Mesendoderm (in vitro differentiated cells): ENCODE data around the gene ERP27.

Source experiments
- DNase-seq: peaks from one replicate; pipeline ENCODE4 v3.0.0; 2013
- H2AK5ac ChIP-seq: 2 replicates; pipeline ENCODE4 v1.6.1; 2013; ENCODE audit warnings: low read length, inconsistent platforms
- H2BK120ac ChIP-seq: 2 replicates; pipeline ENCODE4 v1.6.1; 2013; ENCODE audit warnings: low read depth, mild to moderate bottlenecking, low read length, moderate library complexity, mixed read lengths
- H2BK15ac ChIP-seq: replicated peaks from 2 replicates; pipeline ENCODE4 v1.6.1; 2013; ENCODE audit warnings: low read depth, mild to moderate bottlenecking, moderate library complexity
- H2BK5ac ChIP-seq: 2 replicates; pipeline ENCODE4 v1.6.1; 2013; ENCODE audit warnings: low read length, inconsistent platforms
- H3K18ac ChIP-seq: 2 replicates; pipeline ENCODE4 v1.6.1; 2013; ENCODE audit warnings: mild to moderate bottlenecking, low read length, mixed read lengths
- H3K23ac ChIP-seq: one replicate; pipeline ENCODE4 v1.6.1; 2013; ENCODE audit warnings: low read length
- H3K27ac ChIP-seq: 2 replicates; pipeline ENCODE4 v1.5.1; 2013; ENCODE audit warnings: low read depth, mild to moderate bottlenecking, inconsistent platforms, low read length, moderate library complexity
- H3K27me3 ChIP-seq: 2 replicates; pipeline ENCODE4 v1.6.1; 2013; ENCODE audit warnings: low read length, control low read depth, mild to moderate bottlenecking, inconsistent platforms; ENCODE audit not compliant: insufficient read depth, poor library complexity
- H3K36me3 ChIP-seq: 2 replicates; pipeline ENCODE4 v1.6.1; 2013; ENCODE audit warnings: low read length, inconsistent platforms; ENCODE audit not compliant: control insufficient read depth, insufficient read depth
- H3K4ac ChIP-seq: one replicate; pipeline ENCODE4 v1.6.1; 2013; ENCODE audit warnings: low read depth, mild to moderate bottlenecking, low read length, moderate library complexity
- H3K4me1 ChIP-seq: 2 replicates; pipeline ENCODE4 v1.6.1; 2013; ENCODE audit warnings: low read depth, low read length, inconsistent platforms; ENCODE audit not compliant: control insufficient read depth
- H3K4me2 ChIP-seq: 2 replicates; pipeline ENCODE4 v1.6.1; 2013; ENCODE audit warnings: low read length
- H3K4me3 ChIP-seq: 2 replicates; pipeline ENCODE4 v1.5.1; 2013; ENCODE audit warnings: mild to moderate bottlenecking, low read length
- H3K56ac ChIP-seq: one replicate; pipeline ENCODE4 v1.6.1; 2013; ENCODE audit warnings: low read length
- H3K79me1 ChIP-seq: 2 replicates; pipeline ENCODE4 v1.6.1; 2013; ENCODE audit warnings: low read length, inconsistent platforms
- H3K79me2 ChIP-seq: 2 replicates; pipeline ENCODE4 v1.6.1; 2013; ENCODE audit warnings: mild to moderate bottlenecking, low read length; ENCODE audit not compliant: control insufficient read depth, insufficient read depth
- H3K9ac ChIP-seq: 2 replicates; pipeline ENCODE4 v1.6.1; 2013; ENCODE audit warnings: low read length, inconsistent platforms
- H4K5ac ChIP-seq: one replicate; pipeline ENCODE4 v1.6.1; 2013; ENCODE audit warnings: low read length
- H4K8ac ChIP-seq: one replicate; pipeline ENCODE4 v1.6.1; 2013; ENCODE audit warnings: low read depth, mild to moderate bottlenecking, control low read depth, low read length, moderate library complexity
- WGBS: extraction: QIAGEN DNeasy Blood & Tissue Kit; methylation state at CpG from one replicate; pipeline ENCODE4 v1.1.7; 2013; ENCODE audit warnings: low lambda C conversion rate, missing lambda C conversion rate; ENCODE audit not compliant: insufficient coverage; ENCODE audit errors: extremely low coverage; 5-methylcytosine and 5-hydroxymethylcytosine counted together

Gene ERP27

DNA sequence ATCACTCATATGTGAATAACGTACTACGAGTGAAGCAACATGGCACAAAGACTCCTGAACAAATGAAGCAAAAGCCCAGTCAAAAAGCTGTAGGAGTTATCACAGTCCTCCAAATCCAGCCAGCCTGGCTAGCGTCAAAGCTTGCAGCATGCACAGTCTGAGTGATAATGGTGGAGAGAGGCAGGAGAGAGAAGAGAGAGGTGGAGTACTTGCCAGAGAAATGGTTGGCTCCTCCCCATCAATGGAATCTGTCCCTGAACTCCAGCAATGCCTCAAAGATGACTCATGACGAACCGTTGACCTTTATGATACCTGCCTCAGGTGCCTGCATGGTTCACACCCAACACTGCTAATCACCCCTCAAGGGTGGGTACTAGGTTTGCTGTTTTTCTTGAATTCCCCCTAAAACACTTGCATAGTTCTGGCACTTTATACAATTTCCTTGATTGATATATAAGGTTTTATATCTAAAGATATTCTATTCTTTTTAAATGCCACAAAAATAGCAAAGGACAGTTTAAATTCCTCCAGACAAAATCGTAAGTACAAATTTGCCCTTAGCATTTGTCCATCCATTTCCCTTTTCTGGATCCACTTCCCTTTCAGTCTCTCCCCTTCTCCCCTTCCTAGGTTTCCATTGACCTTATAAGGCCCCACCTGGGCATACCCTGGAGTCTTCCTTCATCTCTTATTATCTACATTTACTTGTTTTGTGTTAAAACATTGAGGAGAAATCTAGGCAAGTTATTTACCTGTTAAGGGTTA is 12.8 kb upstream of the ERP27 start:
- no peaks in the 10 kb centered on the region for H3K79me1 ChIP-seq
- H2BK15ac ChIP-seq = no peak overlapping the region
- no peak overlapping the region for H3K18ac ChIP-seq
- H4K8ac ChIP-seq = no peak overlapping the region
- peak; percentile 94 for DNase-seq
- H3K56ac ChIP-seq = no peak overlapping the region
- H2AK5ac ChIP-seq = no peak overlapping the region
- H3K79me2 ChIP-seq = no peaks in the 10 kb centered on the region
- no peak overlapping the region for H4K5ac ChIP-seq
- H3K9ac ChIP-seq = no peak overlapping the region
- no peak overlapping the region for H2BK120ac ChIP-seq
- WGBS = no CpG with 5 or more reads among the region's 6 CpGs
- no peaks in the 10 kb centered on the region for H3K27me3 ChIP-seq
- H3K36me3 ChIP-seq = no peaks in the 10 kb centered on the region
- H3K4me3 ChIP-seq = no peak overlapping the region
- no peak overlapping the region for H3K4me2 ChIP-seq
- H3K4me1 ChIP-seq = no peaks in the 10 kb centered on the region
- no peak overlapping the region for H2BK5ac ChIP-seq
- H3K4ac ChIP-seq = no peak overlapping the region
- no peak overlapping the region for H3K23ac ChIP-seq
- H3K27ac ChIP-seq = no peak overlapping the region

DNA sequence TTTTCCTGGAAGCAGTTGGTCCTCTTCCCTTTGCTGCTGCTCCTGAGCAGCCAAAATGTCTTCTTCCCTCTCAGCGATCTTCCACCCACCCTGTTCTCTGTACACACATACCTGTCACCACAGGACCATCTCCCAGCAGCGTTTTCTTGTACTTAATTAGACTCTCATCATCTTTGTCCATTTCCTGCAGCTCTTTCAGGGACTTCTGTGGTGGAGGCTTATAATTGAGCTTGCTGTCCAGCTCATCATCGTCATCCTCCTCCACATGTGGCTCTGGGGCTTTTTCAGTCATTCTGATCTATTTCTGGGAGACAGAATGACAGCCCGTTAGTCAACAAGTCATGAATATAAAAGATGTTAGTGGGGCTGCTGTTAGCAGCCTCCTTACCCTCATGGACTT is 12.1 kb upstream of the ERP27 start:
- Histone ChIP-seq H3K4ac (no peak overlapping the region), H2AK5ac (no peak overlapping the region), H3K36me3 (no peaks in the 10 kb centered on the region), H3K18ac (no peak overlapping the region), H2BK120ac (no peak overlapping the region), H2BK15ac (no peak overlapping the region), H3K4me2 (no peak overlapping the region), H3K4me1 (no peaks in the 10 kb centered on the region), H3K56ac (no peak overlapping the region), H3K79me1 (no peaks in the 10 kb centered on the region), H3K9ac (no peak overlapping the region), H3K27me3 (no peaks in the 10 kb centered on the region), H4K5ac (no peak overlapping the region), H3K27ac (no peak overlapping the region), H4K8ac (no peak overlapping the region), H3K23ac (no peak overlapping the region), H2BK5ac (no peak overlapping the region), H3K4me3 (no peak overlapping the region), H3K79me2 (no peaks in the 10 kb centered on the region)
- DNase-seq = no peak
- WGBS = no CpG with 5 or more reads among the region's 4 CpGs

DNA sequence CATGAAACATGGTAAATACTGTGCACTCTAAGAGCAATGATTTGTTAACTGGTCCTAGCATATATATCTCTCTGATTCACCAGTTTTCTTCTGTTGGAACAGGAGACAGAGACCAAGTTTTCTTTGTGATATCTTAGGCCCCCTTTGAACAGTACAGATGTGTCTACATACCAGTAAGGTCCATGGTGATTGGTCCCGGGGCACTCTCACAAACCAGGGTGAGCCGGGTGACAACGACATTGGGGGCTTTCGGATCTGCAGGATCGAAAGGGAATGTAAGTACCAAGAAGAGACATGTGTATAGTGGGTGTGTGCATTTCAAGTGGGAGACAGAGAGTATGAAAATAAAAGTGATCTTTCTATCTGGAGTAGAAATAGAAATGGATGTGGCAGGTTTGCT is 11.3 kb upstream of the ERP27 start:
- DNase-seq = no peak
- Histone ChIP-seq H3K79me1 (no peaks in the 10 kb centered on the region), H3K27ac (no peak overlapping the region), H3K9ac (no peak overlapping the region), H2BK5ac (no peak overlapping the region), H2AK5ac (no peak overlapping the region), H3K4me3 (no peak overlapping the region), H3K18ac (no peak overlapping the region), H3K23ac (no peak overlapping the region), H3K27me3 (no peaks in the 10 kb centered on the region), H4K8ac (no peak overlapping the region), H3K56ac (no peak overlapping the region), H3K79me2 (no peaks in the 10 kb centered on the region), H3K4ac (no peak overlapping the region), H2BK15ac (no peak overlapping the region), H3K4me2 (no peak overlapping the region), H3K36me3 (no peaks in the 10 kb centered on the region), H2BK120ac (no peak overlapping the region), H3K4me1 (no peaks in the 10 kb centered on the region), H4K5ac (no peak overlapping the region)
- no CpG with 5 or more reads among the region's 5 CpGs for whole genome bisulfite sequencing

DNA sequence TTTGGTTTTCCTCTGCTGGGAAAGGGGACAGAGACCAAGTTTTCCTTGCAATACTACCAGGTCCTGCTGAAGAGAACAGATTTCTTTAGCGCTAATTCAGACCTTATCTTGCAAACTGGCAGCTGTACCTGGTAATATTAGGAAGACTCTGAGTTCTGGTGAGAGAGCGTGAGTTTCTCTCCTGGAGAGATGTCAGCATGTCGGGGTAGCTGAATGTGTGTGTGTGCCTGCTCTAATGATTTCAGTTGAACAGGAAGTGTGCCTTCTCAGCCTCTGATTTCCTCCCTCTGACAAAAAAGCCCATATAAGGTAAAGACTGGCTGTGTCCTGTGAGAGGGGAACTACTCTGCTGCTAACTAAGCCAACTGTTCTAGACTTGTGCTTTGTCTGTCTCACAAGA is 10.3 kb upstream of the ERP27 start:
- H3K4me2 ChIP-seq = no peak overlapping the region
- H2BK15ac ChIP-seq = peak overlapping the region; percentile 64
- no peaks in the 10 kb centered on the region for H3K4me1 ChIP-seq
- H3K79me1 ChIP-seq = no peaks in the 10 kb centered on the region
- peak overlapping the region; percentile 75 for H3K18ac ChIP-seq
- H2AK5ac ChIP-seq = no peak overlapping the region
- peak overlapping the region; percentile 79 for H4K5ac ChIP-seq
- peak; percentile 82 for DNase-seq
- peak overlapping the region; percentile 7 for H3K9ac ChIP-seq
- H3K4me3 ChIP-seq = no peak overlapping the region
- H3K36me3 ChIP-seq = no peaks in the 10 kb centered on the region
- peak overlapping the region; percentile 82 for H2BK120ac ChIP-seq
- H3K27ac ChIP-seq = peak overlapping the region; percentile 25
- H3K79me2 ChIP-seq = no peaks in the 10 kb centered on the region
- H3K27me3 ChIP-seq = no peaks in the 10 kb centered on the region
- H3K4ac ChIP-seq = peak overlapping the region; percentile 55
- peak overlapping the region; percentile 6 for H3K56ac ChIP-seq
- peak overlapping the region; percentile 56 for H4K8ac ChIP-seq
- no peak overlapping the region for H3K23ac ChIP-seq
- WGBS = no CpG with 5 or more reads among the region's 3 CpGs
- H2BK5ac ChIP-seq = no peak overlapping the region

DNA sequence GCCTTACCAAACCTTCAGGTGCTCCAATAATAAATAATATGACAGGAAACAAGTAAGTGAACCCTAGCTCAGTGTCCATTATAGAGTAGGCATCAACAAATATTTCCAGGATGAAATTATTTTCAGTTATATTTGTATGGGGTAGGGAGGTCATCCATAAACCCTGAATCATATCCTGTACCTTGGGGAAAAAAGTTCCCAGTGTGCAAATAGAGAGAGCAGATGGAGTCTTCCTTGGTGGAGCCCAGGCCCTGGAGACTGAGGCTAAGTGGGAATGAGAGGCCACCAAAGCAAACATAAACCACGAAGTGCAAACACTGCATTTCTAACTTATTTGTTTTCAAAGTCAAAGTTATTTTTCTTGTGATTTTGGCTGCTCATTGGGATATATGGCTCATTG is 8.5 kb upstream of the ERP27 start:
- H2BK15ac ChIP-seq = no peak overlapping the region
- no peak overlapping the region for H3K4ac ChIP-seq
- H3K56ac ChIP-seq = no peak overlapping the region
- no peak overlapping the region for H3K4me2 ChIP-seq
- H3K4me3 ChIP-seq = no peak overlapping the region
- H2BK5ac ChIP-seq = no peak overlapping the region
- H3K79me1 ChIP-seq = no peaks in the 10 kb centered on the region
- no peak overlapping the region for H3K23ac ChIP-seq
- no CpG with 5 or more reads among the region's 1 CpG for WGBS
- no peak overlapping the region for H3K27ac ChIP-seq
- H2AK5ac ChIP-seq = no peak overlapping the region
- no peak overlapping the region for H4K5ac ChIP-seq
- H3K18ac ChIP-seq = no peak overlapping the region
- no peak for DNase-seq
- no peaks in the 10 kb centered on the region for H3K79me2 ChIP-seq
- H2BK120ac ChIP-seq = no peak overlapping the region
- no peaks in the 10 kb centered on the region for H3K36me3 ChIP-seq
- no peak overlapping the region for H3K9ac ChIP-seq
- no peaks in the 10 kb centered on the region for H3K4me1 ChIP-seq
- no peak overlapping the region for H4K8ac ChIP-seq
- H3K27me3 ChIP-seq = no peaks in the 10 kb centered on the region

DNA sequence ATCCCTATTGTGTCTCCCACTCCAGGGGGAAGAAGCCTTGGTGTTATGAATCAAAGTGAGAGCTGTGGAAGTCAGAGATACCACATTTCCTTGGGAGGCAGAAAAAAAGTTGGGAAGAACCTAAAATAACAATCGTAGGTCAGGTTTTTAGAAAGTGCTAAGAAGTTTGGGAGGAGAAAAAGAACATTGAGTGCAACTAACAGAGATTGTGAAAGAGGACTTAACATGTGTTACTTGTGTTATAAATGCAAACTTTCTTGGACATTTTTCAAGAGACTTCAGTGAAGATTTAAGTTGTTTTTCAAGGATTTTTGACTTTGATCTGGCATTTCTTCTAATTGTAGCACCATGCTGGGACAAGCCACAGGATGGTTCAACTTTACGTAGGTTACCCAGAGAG is 7.8 kb upstream of the ERP27 start:
- DNase-seq = no peak
- no peaks in the 10 kb centered on the region for H3K4me1 ChIP-seq
- H3K36me3 ChIP-seq = no peaks in the 10 kb centered on the region
- no peak overlapping the region for H2AK5ac ChIP-seq
- no peaks in the 10 kb centered on the region for H3K79me2 ChIP-seq
- H3K56ac ChIP-seq = no peak overlapping the region
- no peak overlapping the region for H3K9ac ChIP-seq
- no peak overlapping the region for H3K18ac ChIP-seq
- H4K8ac ChIP-seq = no peak overlapping the region
- H3K4me3 ChIP-seq = no peak overlapping the region
- no peaks in the 10 kb centered on the region for H3K79me1 ChIP-seq
- no peak overlapping the region for H3K27ac ChIP-seq
- H3K27me3 ChIP-seq = no peaks in the 10 kb centered on the region
- H3K4me2 ChIP-seq = no peak overlapping the region
- no peak overlapping the region for H2BK5ac ChIP-seq
- H3K23ac ChIP-seq = no peak overlapping the region
- WGBS = no CpG with 5 or more reads among the region's 2 CpGs
- no peak overlapping the region for H2BK120ac ChIP-seq
- no peak overlapping the region for H2BK15ac ChIP-seq
- H4K5ac ChIP-seq = no peak overlapping the region
- H3K4ac ChIP-seq = no peak overlapping the region
